ENCODE data around the gene LENG9. TPM values are rescaled to one million over a fixed set of nuclear protein-coding genes. Genes with fewer than 3 reads are reported as not detected.

Gene LENG9
- total and polyA plus RNA-seq, 2 of the 13 experiments (the other 11 are each of a cell fraction or from before 2014, with no cell fraction given), result 0.75 to 2.9 TPM

- TF ChIP-seq RERE (CRISPR knock-in tag; IDR thresholded peaks at IDR 0.05; ENCODE audit: low read depth) (no peak), ZNF343 (CRISPR knock-in tag; IDR thresholded peaks at IDR 0.05) (0 out of 2 replicates have a peak, but pooled peaks have one; percentile 45), YEATS4 (CRISPR knock-in tag; IDR thresholded peaks at IDR 0.05; ENCODE audit: borderline replicate concordance) (peak; percentile 76; the same call in 1 of the 2 replicates), ZNF317 (CRISPR knock-in tag; IDR thresholded peaks at IDR 0.05) (0 out of 2 replicates have a peak, but pooled peaks have one; percentile 50), TP53 (CRISPR knock-in tag; conservative IDR thresholded peaks at IDR 0.05) (peak; percentile 54; the same call in 1 of the 2 replicates), ZC3H4 (CRISPR knock-in tag; IDR thresholded peaks at IDR 0.05; ENCODE audit: borderline replicate concordance) (no peak), HNRNPK (IDR thresholded peaks at IDR 0.05; ENCODE audit: low read depth, low read length, poor library complexity, severe bottlenecking) (no peak), ZNF761 (CRISPR knock-in tag; conservative IDR thresholded peaks at IDR 0.05) (0 out of 2 replicates have a peak, but pooled peaks have one; percentile 62), CHCHD3 (CRISPR knock-in tag; IDR thresholded peaks at IDR 0.05) (no peak), NFIC (IDR thresholded peaks at IDR 0.05; ENCODE audit: low read length) (no peak), ZNF574 (CRISPR knock-in tag; IDR thresholded peaks at IDR 0.05) (peak; percentile 68; the same call in 1 of the 2 replicates), ZBTB8A (CRISPR knock-in tag; IDR thresholded peaks at IDR 0.05; ENCODE audit: borderline replicate concordance, low read depth) (no peak), NFE2 (CRISPR knock-in tag; IDR thresholded peaks at IDR 0.05) (no peak), SAFB2 (CRISPR knock-in tag; IDR thresholded peaks at IDR 0.05; ENCODE audit: borderline replicate concordance, low read depth) (no peak), CENPBD1 (CRISPR knock-in tag; IDR thresholded peaks at IDR 0.05; ENCODE audit: borderline replicate concordance, low read depth) (no peak), ZNF235 (CRISPR knock-in tag; IDR thresholded peaks at IDR 0.05; ENCODE audit: borderline replicate concordance) (no peak), ZBTB7B (CRISPR knock-in tag; IDR thresholded peaks at IDR 0.05) (peak; percentile 46; the same call in 1 of the 2 replicates), ZNF225 (CRISPR knock-in tag; IDR thresholded peaks at IDR 0.05) (no peak), CSRNP2 (CRISPR knock-in tag; conservative IDR thresholded peaks at IDR 0.05; ENCODE audit: low read depth) (no peak)
Measured at GRCh38 chr19:54464630-54465425, 1.2 kb upstream of the LENG9 start (continued).

Data from HepG2 (cell line).